Measurements from ENCODE around the gene CASZ1. TPM values are rescaled to one million over a fixed set of nuclear protein-coding genes. Genes with fewer than 3 reads are reported as not detected.

The CASZ1 gene
- total RNA-seq, 2 donors from 2014 or later, result 45.0 to 56.0 TPM

GRCh38 chr1:10651389-10651766, 145.1 kb downstream of the CASZ1 start:
- no peak for TF ChIP-seq CTCF (IDR thresholded peaks at IDR 0.05)
- no peaks in the 10 kb centered on the region for H3K36me3 ChIP-seq
- DNase-seq, result no peak
- intact Hi-C loops (cut with DNase I), result no loop called here
- H3K27ac ChIP-seq, result no peak overlapping the region
- no peak overlapping the region for H3K9ac ChIP-seq (ENCODE audit: low read depth in 2 of 2, low read length in 2 of 2)
- H3K9me3 ChIP-seq, result no peaks in the 10 kb centered on the region
- H3K27me3 ChIP-seq, result no peaks in the 10 kb centered on the region
- no peaks in the 10 kb centered on the region for H3K4me1 ChIP-seq
- H3K4me3 ChIP-seq, result no peak overlapping the region

GRCh38 chr1:10650556-10651388, 145.7 kb downstream of the CASZ1 start:
- no peak for DNase-seq
- Histone ChIP-seq H3K36me3 (no peaks in the 10 kb centered on the region), H3K4me3 (no peak overlapping the region), H3K27ac (no peak overlapping the region), H3K9ac (ENCODE audit: low read depth in 2 of 2, low read length in 2 of 2) (no peak overlapping the region), H3K9me3 (no peaks in the 10 kb centered on the region), H3K4me1 (no peaks in the 10 kb centered on the region), H3K27me3 (no peaks in the 10 kb centered on the region)
- intact Hi-C loops (cut with DNase I), result no loop called here
- TF ChIP-seq CTCF (IDR thresholded peaks at IDR 0.05), result no peak

- Histone ChIP-seq H3K27me3 (no peaks in the 10 kb centered on the region), H3K36me3 (no peaks in the 10 kb centered on the region), H3K4me3 (no peak overlapping the region), H3K9ac (ENCODE audit: low read depth in 2 of 2, low read length in 2 of 2) (no peak overlapping the region), H3K4me1 (no peaks in the 10 kb centered on the region), H3K27ac (no peak overlapping the region), H3K9me3 (no peaks in the 10 kb centered on the region)
- intact Hi-C loops (cut with DNase I), result no loop called here
- no peak for TF ChIP-seq CTCF (IDR thresholded peaks at IDR 0.05)
- DNase-seq, result no peak
Observed at GRCh38 chr1:10649517-10650201, 146.8 kb downstream of the CASZ1 start.

GRCh38 chr1:10648689-10649516, 147.5 kb downstream of the CASZ1 start:
- H3K27ac ChIP-seq, result no peak overlapping the region
- DNase-seq, result no peak
- H3K9ac ChIP-seq (ENCODE audit: low read depth in 2 of 2, low read length in 2 of 2), result no peak overlapping the region
- H3K9me3 ChIP-seq, result no peaks in the 10 kb centered on the region
- H3K36me3 ChIP-seq, result no peaks in the 10 kb centered on the region
- TF ChIP-seq CTCF (IDR thresholded peaks at IDR 0.05), result no peak
- H3K27me3 ChIP-seq, result no peaks in the 10 kb centered on the region
- no peaks in the 10 kb centered on the region for H3K4me1 ChIP-seq
- H3K4me3 ChIP-seq, result no peak overlapping the region
- intact Hi-C loops (cut with DNase I), result no loop called here

GRCh38 chr1:10647414-10648170, 148.9 kb downstream of the CASZ1 start:
- Histone ChIP-seq H3K4me1 (no peaks in the 10 kb centered on the region), H3K27ac (no peak overlapping the region), H3K4me3 (no peak overlapping the region), H3K9ac (ENCODE audit: low read depth in 2 of 2, low read length in 2 of 2) (no peak overlapping the region), H3K36me3 (no peaks in the 10 kb centered on the region), H3K27me3 (no peaks in the 10 kb centered on the region), H3K9me3 (no peaks in the 10 kb centered on the region)
- no peak for DNase-seq
- TF ChIP-seq CTCF (IDR thresholded peaks at IDR 0.05), result no peak
- intact Hi-C loops (cut with DNase I), result no loop called here

All from colonic mucosa (tissue), 4 donors.